HCT116 (cell line): ENCODE results near the gene HMCN1. TPM values are rescaled to one million over a fixed set of nuclear protein-coding genes. Genes with fewer than 3 reads are reported as not detected.

Experiments
- ATAC-seq: fragments of 200-7000 bp; cut with Tn5 transposase; 2 replicates; pipeline ENCODE4 v1.9.1; 2020; ENCODE audit warnings: mild to moderate bottlenecking, moderate library complexity
- BruUV-seq: library from RNA; stranded (reverse); fragments of 400-500 nt; replicated peaks from 2 replicates; lab custom pipeline; 2021; lab: Mats Ljungman, UMichigan
- CTCF ChIA-PET: fragments of 300-600 bp; sonication (Branson Sonifier 250); formaldehyde crosslinking; loops from one replicate; lab custom pipeline; 2021; ENCODE audit warnings: antibody characterized with exemption; lab: Charles Lee
- POLR2A ChIA-PET: fragments of 300-600, 350-600 bp; sonication (Branson Sonifier 250); formaldehyde crosslinking; loops from one replicate; lab custom pipeline; 2021; ENCODE audit warnings: antibody characterized with exemption; lab: Charles Lee
- RAD21 ChIA-PET, 2 experiments: fragments of 300-600 bp; sonication (Branson Sonifier 250); formaldehyde crosslinking; loops; one replicate each; lab custom pipeline; 2023; ENCODE audit warnings: low total read pairs in 2 of 2; ENCODE audit not compliant: uncharacterized antibody in 2 of 2, unreplicated experiment in 2 of 2, low non-redundant PET in 1 of 2; lab: Charles Lee
- DNase-seq: peaks from one replicate; pipeline ENCODE4 v3.0.0-alpha.2; 2010; ENCODE audit warnings: low read depth, low spot score
- H2AFZ ChIP-seq: fragments of 200-600 bp; shearing (Covaris generic), sonication (generic); 2 replicates; pipeline ENCODE4 v1.6.1; 2017; ENCODE audit warnings: low read depth, mixed run types, mixed read lengths, antibody characterized with exemption, low read length; ENCODE audit not compliant: poor library complexity, severe bottlenecking
- H3K27ac ChIP-seq: 2 replicates; pipeline ENCODE4 v1.5.1; 2012; ENCODE audit warnings: low read depth, low read length
- H3K27me3 ChIP-seq: fragments of 200-600 bp; sonication (generic); 2 replicates; pipeline ENCODE4 v1.6.1; 2016; ENCODE audit warnings: mixed run types, low read length, mixed read lengths; ENCODE audit not compliant: insufficient read depth
- H3K36me3 ChIP-seq, 2 experiments: fragments of 200-500 bp in 1 of 2; fragments of 200-600 bp in 1 of 2; sonication (Bioruptor generic) in 1 of 2; sonication (generic) in 1 of 2; 2 replicates each; pipeline versions ENCODE4 v1.5.1 to v1.6.1; 2014 to 2016; ENCODE audit warnings: low read length in 2 of 2, inconsistent platforms in 1 of 2, mixed read lengths in 1 of 2, mixed run types in 1 of 2; ENCODE audit not compliant: insufficient read depth in 2 of 2, control insufficient read depth in 1 of 2
- H3K4me1 ChIP-seq, 2 experiments: fragments of 200-600 bp in 1 of 2; sonication (generic) in 1 of 2; 2 replicates each; pipeline versions ENCODE4 v1.5.1 to v1.6.1; 2012 to 2017; ENCODE audit warnings: low read length in 2 of 2, inconsistent platforms in 1 of 2, mild to moderate bottlenecking in 1 of 2, mixed read lengths in 1 of 2, mixed run types in 1 of 2, moderate library complexity in 1 of 2; ENCODE audit not compliant: insufficient read depth in 2 of 2, control insufficient read depth in 1 of 2
- H3K4me2 ChIP-seq: fragments of 200-600 bp; sonication (generic); 2 replicates; pipeline ENCODE4 v1.6.1; 2017; ENCODE audit warnings: mixed run types, low read length, mixed read lengths
- H3K4me3 ChIP-seq, 2 experiments: fragments of 200-600 bp in 1 of 2; sonication (generic) in 1 of 2; replicated peaks in 1 of 2; 2 replicates each; pipeline ENCODE4 v1.5.1; 2011 to 2016; ENCODE audit warnings: low read length in 2 of 2, control low read depth in 1 of 2, low read depth in 1 of 2, mild to moderate bottlenecking in 1 of 2, mixed read lengths in 1 of 2, mixed run types in 1 of 2
- H3K79me2 ChIP-seq: fragments of 200-600 bp; sonication (generic); 2 replicates; pipeline ENCODE4 v1.6.1; 2017; ENCODE audit warnings: mild to moderate bottlenecking, mixed run types, low read length, moderate library complexity, mixed read lengths; ENCODE audit not compliant: insufficient read depth
- H3K9ac ChIP-seq: fragments of 200-600 bp; sonication (generic); 2 replicates; pipeline ENCODE4 v1.6.1; 2016; ENCODE audit warnings: low read length, mixed read lengths
- H3K9me2 ChIP-seq: fragments of 200-600 bp; sonication (generic), shearing (Covaris generic); 2 replicates; pipeline ENCODE4 v1.6.1; 2017; ENCODE audit warnings: mixed run types, mild to moderate bottlenecking, moderate library complexity; ENCODE audit not compliant: insufficient read depth
- H3K9me3 ChIP-seq, 2 experiments: fragments of 200-500 bp in 1 of 2; fragments of 200-600 bp in 1 of 2; sonication (Bioruptor generic) in 1 of 2; sonication (generic) in 1 of 2; 2 replicates each; pipeline ENCODE4 v1.6.1; 2014 to 2017; ENCODE audit warnings: low read length in 2 of 2, mixed read lengths in 2 of 2, inconsistent platforms in 1 of 2, low read depth in 1 of 2, mild to moderate bottlenecking in 1 of 2, mixed run types in 1 of 2, moderate library complexity in 1 of 2; ENCODE audit not compliant: control insufficient read depth in 1 of 2, insufficient read depth in 1 of 2
- H4K20me1 ChIP-seq: fragments of 200-600 bp; sonication (generic), shearing (Covaris generic); 2 replicates; pipeline ENCODE4 v1.6.1; 2017; ENCODE audit warnings: mixed run types, mild to moderate bottlenecking, moderate library complexity; ENCODE audit not compliant: insufficient read depth
- CBX3 ChIP-seq: IDR thresholded peaks from 2 replicates; pipeline ENCODE4 v1.6.1; 2012; ENCODE audit warnings: low read depth
- EGR1 ChIP-seq: IDR thresholded peaks from 2 replicates; pipeline ENCODE4 v1.6.1; 2012; ENCODE audit warnings: low read depth
- EZH2phosphoT487 ChIP-seq: fragments of 200-600 bp; IDR thresholded peaks from 2 replicates; pipeline ENCODE4 v1.6.1; 2018; ENCODE audit warnings: antibody characterized with exemption, borderline replicate concordance
- JUND ChIP-seq: IDR thresholded peaks from 2 replicates; pipeline ENCODE4 v1.6.1; 2012
- POLR2AphosphoS5 ChIP-seq: IDR thresholded peaks from 2 replicates; pipeline ENCODE4 v1.6.1; 2011; ENCODE audit warnings: mild to moderate bottlenecking, low read depth, low read length, moderate library complexity
- RAD21 ChIP-seq: IDR thresholded peaks from 2 replicates; pipeline ENCODE4 v1.6.1; 2012; ENCODE audit warnings: low read depth, mild to moderate bottlenecking
- REST ChIP-seq: IDR thresholded peaks from 2 replicates; pipeline ENCODE4 v1.6.1; 2012; ENCODE audit warnings: low read depth
- SRF ChIP-seq: IDR thresholded peaks from 2 replicates; pipeline ENCODE4 v1.6.1; 2012; ENCODE audit warnings: low read depth
- TCF7L2 ChIP-seq: IDR thresholded peaks from 2 replicates; pipeline ENCODE4 v1.7.0; 2011; ENCODE audit warnings: borderline replicate concordance, inconsistent platforms; ENCODE audit not compliant: insufficient read depth, insufficient read length; ENCODE audit errors: extremely low read depth
- YY1 ChIP-seq: IDR thresholded peaks from 2 replicates; pipeline ENCODE4 v1.6.1; 2011; ENCODE audit warnings: low read length, low read depth, moderate library complexity, mild to moderate bottlenecking; ENCODE audit not compliant: insufficient replicate concordance; ENCODE audit errors: extremely low read depth
- ZBTB33 ChIP-seq: IDR thresholded peaks from 2 replicates; pipeline ENCODE4 v1.6.1; 2011; ENCODE audit warnings: mild to moderate bottlenecking, low read length, moderate library complexity; ENCODE audit not compliant: insufficient replicate concordance; ENCODE audit errors: extremely low read depth
- ZNF274 ChIP-seq: fragments of 200-500 bp; sonication (Bioruptor generic); IDR thresholded peaks from 2 replicates; pipeline ENCODE4 v1.6.1; 2014; ENCODE audit warnings: mild to moderate bottlenecking, low read depth, low read length, inconsistent platforms
- intact Hi-C: fragments of 100-400 bp; cut with micrococcal nuclease; formaldehyde crosslinking; loops from 2 replicates; pipeline ENCODE4 v1.10.0; 2022
- total RNA-seq: library from RNA; stranded (reverse); gene quantifications from one replicate; pipeline ENCODE4 v1.2.1, GENCODE V29; 2021; ENCODE audit not compliant: unreplicated experiment

Gene HMCN1
- total RNA-seq, 1 experiment from 2014 or later: 0.59 TPM

- Histone ChIP-seq H4K20me1 (no peaks in the 10 kb centered on the region), H3K27ac (no peak overlapping the region), H3K9ac (no peak overlapping the region), H3K4me3 (no peak overlapping the region), H2AFZ (no peak overlapping the region), H3K9me3 (no peaks in the 10 kb centered on the region), H3K27me3 (no peaks in the 10 kb centered on the region), H3K9me2 (no peaks in the 10 kb centered on the region), H3K4me2 (no peak overlapping the region), H3K79me2 (no peaks in the 10 kb centered on the region)
- BruUV-seq: no TSS peak
- ChIA-PET POLR2A (no interaction called here), RAD21 (no interaction called here)
- DNase-seq: no peak
- ATAC-seq: no peak
- TF ChIP-seq POLR2AphosphoS5 (no peak), SRF (no peak), CBX3 (no peak), YY1 (no peak), TCF7L2 (no peak), RAD21 (no peak)
- TF ChIP-seq, all 23 proteins: peak for 0
- H3K4me1 ChIP-seq: no peaks in the 10 kb centered on the region
- intact Hi-C loops: no loop called here
- H3K36me3 ChIP-seq: no peaks in the 10 kb centered on the region
- CTCF ChIA-PET: no interaction called here
Measured at GRCh38 chr1:185864889-185865517, 130.8 kb downstream of the HMCN1 start.

- H3K36me3 ChIP-seq: no peaks in the 10 kb centered on the region
- ChIA-PET RAD21 (no interaction called here), CTCF (no interaction called here)
- H3K4me3 ChIP-seq: no peak overlapping the region
- no peak for DNase-seq
- H3K9me3 ChIP-seq: no peaks in the 10 kb centered on the region
- H3K4me1 ChIP-seq: no peaks in the 10 kb centered on the region
- no peaks in the 10 kb centered on the region for H3K27me3 ChIP-seq
- no peaks in the 10 kb centered on the region for H4K20me1 ChIP-seq
- TF ChIP-seq REST (no peak), JUND (no peak), RAD21 (no peak), POLR2AphosphoS5 (no peak), EGR1 (no peak), ZNF274 (no peak), ZBTB33 (no peak), EZH2phosphoT487 (no peak), CBX3 (no peak)
- TF ChIP-seq, all 23 proteins: peak for 0
- no peaks in the 10 kb centered on the region for H3K79me2 ChIP-seq
- no peaks in the 10 kb centered on the region for H3K9me2 ChIP-seq
- no peak overlapping the region for H2AFZ ChIP-seq
- H3K4me2 ChIP-seq: no peak overlapping the region
- no TSS peak for BruUV-seq
- H3K27ac ChIP-seq: no peak overlapping the region
- POLR2A ChIA-PET: no interaction called here
- no peak for ATAC-seq
- H3K9ac ChIP-seq: no peak overlapping the region
- intact Hi-C loops: no loop called here
Measured at GRCh38 chr1:185869590-185869989, 135.4 kb downstream of the HMCN1 start.
